AG09309 (cell line): Measurements from ENCODE around the gene IQUB.

ENCODE experiments used
- DNase-seq: peaks from one replicate; pipeline ENCODE4 v3.0.0-alpha.2; 2010; ENCODE audit warnings: low read depth
- H3K4me3 ChIP-seq: 2 replicates; pipeline ENCODE4 v1.5.1; 2011; ENCODE audit warnings: mild to moderate bottlenecking, low read depth, low read length, moderate library complexity; ENCODE audit not compliant: control insufficient read depth
- TF ChIP-seq, protein P1 (sequence below): IDR thresholded peaks from 2 replicates; pipeline ENCODE4 v1.5.1; 2011; ENCODE audit warnings: mild to moderate bottlenecking, low read depth, low read length, inconsistent platforms; ENCODE audit not compliant: insufficient read depth, control insufficient read depth; ENCODE audit errors: missing control alignments

IQUB gene

DNA sequence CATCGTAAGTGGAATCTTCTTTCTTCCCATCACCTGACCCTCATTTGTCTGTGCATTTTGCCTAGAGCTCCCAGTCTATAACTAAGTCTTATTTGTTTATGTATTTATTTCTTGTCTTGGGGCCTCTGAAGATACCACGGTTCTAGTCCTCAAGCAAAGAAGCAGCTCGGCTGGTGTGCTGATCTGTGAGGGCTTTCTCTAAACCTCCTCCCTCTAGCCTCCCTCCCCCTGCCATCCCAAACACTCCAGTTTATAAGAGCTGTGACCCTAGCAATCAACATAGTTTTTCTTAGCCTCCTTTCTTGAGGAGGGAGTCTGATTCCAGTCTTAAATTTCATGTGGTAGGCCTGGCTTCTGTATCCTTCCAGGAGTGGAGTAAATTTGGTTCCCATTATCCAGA is 38.9 kb upstream of the IQUB start:
- TF ChIP-seq, protein P1, sequence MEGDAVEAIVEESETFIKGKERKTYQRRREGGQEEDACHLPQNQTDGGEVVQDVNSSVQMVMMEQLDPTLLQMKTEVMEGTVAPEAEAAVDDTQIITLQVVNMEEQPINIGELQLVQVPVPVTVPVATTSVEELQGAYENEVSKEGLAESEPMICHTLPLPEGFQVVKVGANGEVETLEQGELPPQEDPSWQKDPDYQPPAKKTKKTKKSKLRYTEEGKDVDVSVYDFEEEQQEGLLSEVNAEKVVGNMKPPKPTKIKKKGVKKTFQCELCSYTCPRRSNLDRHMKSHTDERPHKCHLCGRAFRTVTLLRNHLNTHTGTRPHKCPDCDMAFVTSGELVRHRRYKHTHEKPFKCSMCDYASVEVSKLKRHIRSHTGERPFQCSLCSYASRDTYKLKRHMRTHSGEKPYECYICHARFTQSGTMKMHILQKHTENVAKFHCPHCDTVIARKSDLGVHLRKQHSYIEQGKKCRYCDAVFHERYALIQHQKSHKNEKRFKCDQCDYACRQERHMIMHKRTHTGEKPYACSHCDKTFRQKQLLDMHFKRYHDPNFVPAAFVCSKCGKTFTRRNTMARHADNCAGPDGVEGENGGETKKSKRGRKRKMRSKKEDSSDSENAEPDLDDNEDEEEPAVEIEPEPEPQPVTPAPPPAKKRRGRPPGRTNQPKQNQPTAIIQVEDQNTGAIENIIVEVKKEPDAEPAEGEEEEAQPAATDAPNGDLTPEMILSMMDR: no peak
- no peak for DNase-seq

DNA sequence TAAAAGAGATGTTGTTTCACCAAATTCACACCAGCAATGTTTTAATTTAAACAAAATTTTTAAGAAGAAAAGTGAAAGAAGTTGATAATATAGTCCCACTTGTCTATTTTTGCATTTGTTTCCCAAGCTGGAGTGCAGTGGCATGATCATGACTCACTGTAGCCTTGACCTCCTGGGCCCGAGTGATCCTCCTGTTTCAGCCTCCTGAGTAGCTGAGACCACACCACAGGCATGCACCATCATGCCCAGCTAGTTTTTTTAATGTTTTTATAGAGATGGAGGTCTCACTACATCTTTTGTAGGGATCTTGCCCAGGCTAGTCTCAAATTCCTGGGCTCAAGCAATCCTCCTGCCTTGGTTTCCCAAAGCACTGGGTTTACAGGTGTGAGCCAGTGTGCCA is 37.3 kb upstream of the IQUB start:
- no peak for DNase-seq
- TF ChIP-seq, protein P1: no peak

More for the DNA sequence above, 38.9 kb upstream of the IQUB start:
- H3K4me3 ChIP-seq: no peak overlapping the region

DNA sequence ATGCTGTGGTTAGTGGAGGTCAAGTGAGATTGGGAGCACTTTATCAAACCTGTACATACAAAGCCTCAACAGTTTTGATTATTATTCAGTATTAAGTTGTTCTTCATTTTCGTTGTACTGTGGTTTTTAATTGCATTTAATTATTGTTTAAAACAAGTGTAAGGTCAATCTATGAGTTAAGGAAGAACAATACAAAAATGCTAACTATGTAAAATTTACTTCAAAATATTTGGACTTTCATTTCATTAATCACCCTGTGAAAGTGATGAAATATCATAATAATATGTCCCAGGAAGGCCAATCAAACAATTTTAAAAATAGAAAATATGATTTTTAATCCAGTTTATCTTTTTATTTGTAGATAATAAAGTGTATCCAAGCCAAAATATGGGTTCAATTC is 36.8 kb upstream of the IQUB start:
- TF ChIP-seq, protein P1: no peak
- H3K4me3 ChIP-seq: no peak overlapping the region
- no peak for DNase-seq

More for the DNA sequence above, 37.3 kb upstream of the IQUB start:
- H3K4me3 ChIP-seq: no peak overlapping the region

DNA sequence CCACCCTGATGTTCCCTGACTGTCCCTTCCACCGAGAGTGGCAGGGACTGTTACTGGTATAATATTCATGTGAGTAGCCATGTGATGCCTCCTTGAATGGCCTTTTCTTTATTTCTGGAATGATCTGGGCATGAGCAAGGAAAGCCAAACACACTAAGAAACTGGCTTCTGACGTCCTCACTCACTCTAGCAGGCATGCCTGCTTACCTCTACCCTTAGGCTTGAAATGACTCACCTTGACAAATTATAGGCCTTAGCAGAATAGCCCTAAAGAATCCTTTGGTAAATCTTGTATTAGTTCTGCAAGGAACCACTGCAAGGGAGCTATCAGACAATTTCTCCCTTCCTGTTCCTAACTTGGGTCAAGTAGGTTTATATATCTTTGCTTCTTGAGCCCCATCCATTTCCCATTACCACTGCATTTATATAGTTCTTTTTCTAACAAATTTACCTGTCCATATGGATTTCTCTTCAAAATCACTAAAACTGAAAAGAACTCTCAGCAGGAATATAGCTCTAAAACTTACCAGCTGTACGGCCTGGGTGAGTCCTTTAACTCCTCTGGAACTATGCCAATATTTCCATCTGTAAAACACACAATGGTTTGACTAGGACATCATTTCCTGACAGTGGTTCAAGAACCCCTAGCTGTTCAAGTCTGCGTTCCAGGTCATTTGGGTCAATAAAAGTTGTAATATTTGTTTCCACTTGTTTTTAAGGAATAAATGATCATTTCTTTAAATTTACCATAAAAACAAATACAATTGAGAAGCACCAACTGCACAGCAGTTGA is 36.2 kb upstream of the IQUB start:
- H3K4me3 ChIP-seq: no peak overlapping the region
- TF ChIP-seq, protein P1: no peak
- DNase-seq: no peak

DNA sequence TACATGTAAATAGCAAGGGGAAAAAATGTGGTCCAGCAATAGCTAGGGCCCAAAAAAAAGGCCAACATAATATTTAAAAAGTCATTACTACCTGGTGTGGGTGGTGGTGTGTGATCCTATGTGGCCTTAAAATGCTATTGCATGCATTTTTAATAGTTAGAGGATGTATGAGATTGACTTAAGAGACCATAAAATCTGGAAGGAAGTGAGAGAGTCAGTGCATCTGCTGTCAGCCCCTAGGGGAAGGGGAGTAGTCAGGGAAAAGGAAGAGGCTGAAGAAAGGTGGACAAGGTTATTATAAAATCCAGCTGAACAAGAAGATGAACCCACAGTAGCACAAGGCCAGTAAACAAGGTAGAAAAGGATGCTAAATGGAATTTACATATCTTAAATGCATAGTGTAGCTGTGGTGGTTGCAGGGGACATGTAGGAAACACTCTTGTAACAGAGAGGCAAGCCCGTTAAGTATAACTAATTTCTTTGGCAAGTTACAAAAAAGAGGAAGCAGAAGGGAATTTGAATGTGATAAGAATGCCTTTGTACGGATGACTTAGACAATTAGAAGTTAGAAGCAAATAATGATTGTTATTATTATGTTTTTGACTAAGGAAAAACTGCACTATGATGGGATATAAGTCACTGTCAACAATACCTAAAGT is 35.1 kb upstream of the IQUB start:
- DNase-seq: no peak
- H3K4me3 ChIP-seq: no peak overlapping the region
- TF ChIP-seq, protein P1: no peak

DNA sequence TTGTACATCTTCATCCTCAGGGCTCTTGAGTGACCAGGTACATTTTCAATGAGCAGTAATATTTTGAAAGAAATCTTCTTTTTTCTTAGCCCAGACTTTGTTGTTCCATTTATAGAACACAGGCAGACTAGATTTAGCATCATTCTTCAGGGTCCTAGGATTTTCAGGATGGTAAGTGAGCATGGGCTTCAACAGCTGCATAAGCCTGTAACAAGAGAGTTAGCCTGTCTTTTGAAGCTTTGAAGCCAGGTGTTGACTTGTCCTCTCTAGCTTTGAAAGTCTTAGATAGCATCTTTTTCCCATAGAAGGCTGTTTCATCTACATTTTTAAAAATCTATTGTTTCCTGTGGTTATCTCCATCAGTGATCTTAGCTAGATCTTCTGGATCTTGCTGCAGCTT is 27.7 kb upstream of the IQUB start:
- H3K4me3 ChIP-seq: no peak overlapping the region
- DNase-seq: no peak
- TF ChIP-seq, protein P1: no peak
